AML-193 (cell line): ENCODE data around the gene ERCC4.

ENCODE experiments used
- DNase-seq, 2 experiments: peaks; one replicate each; lab custom pipeline; 2025; lab: John Stamatoyannopoulos, UW

Gene ERCC4

DNA sequence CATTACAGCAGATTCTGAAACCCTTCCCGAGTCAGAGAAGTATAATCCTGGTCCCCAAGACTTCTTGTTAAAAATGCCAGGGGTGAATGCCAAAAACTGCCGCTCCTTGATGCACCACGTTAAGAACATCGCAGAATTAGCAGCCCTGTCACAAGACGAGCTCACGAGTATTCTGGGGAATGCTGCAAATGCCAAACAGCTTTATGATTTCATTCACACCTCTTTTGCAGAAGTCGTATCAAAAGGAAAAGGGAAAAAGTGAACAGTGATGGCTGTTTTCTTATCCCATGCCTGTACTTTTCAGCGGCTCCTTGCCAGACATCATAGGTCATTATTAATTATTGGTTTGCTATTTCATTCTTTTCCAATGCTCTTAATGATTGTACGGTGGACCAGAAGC is 28.1 kb downstream of the ERCC4 start:
- DNase-seq = no peak

DNA sequence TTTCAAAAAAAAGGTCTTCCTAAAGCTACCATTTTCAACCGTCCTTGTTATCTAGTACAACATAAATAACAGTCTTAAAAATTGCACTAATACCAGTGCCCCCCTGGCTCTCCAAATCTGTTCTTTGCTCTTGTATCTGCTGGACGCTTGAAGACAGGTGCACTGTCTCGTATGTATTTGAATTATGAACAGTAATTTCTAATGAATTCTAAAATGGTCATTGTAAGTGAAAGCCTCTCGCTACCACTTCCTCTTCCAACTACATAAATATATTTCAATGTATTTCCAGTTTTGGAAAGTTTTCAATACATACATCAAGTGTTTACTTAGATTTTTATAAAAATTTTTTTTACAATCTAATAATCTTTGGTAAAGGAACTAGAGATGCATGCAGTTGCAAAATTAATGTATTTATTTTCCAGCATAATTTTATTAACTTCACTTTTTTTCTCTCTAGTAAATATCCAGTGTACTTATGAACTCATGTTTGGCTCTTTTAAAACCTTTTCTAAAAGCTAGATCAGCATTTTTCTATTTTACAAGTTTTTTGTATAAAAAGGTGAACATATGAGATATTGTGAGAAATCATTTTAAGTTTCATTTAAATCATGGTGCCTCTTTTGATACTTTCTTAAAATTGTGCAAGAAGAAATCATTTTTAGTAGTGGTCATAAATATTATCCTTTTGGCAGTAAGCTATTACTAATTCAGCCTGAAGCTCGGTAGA is 31.0 kb downstream of the ERCC4 start:
- DNase-seq = no peak

DNA sequence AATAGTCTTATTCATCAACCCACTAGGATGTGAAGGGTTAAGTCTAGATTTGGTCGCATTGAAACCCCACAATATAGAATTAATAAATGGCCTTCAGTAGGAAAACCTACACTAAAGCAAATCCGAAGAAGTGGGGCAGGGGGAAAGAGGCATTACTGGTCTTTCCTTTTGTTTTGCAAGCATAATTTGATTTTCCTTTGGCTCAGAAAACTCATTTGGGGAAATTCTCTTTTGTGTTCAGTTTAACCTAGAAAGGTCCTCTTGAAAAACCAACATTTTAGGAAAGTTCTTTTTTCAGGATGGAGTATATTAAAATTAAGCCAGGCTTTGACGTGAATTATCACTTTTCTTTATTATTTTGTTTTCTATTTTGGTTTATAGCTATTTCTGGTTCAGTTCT is 31.7 kb downstream of the ERCC4 start:
- no peak for DNase-seq

DNA sequence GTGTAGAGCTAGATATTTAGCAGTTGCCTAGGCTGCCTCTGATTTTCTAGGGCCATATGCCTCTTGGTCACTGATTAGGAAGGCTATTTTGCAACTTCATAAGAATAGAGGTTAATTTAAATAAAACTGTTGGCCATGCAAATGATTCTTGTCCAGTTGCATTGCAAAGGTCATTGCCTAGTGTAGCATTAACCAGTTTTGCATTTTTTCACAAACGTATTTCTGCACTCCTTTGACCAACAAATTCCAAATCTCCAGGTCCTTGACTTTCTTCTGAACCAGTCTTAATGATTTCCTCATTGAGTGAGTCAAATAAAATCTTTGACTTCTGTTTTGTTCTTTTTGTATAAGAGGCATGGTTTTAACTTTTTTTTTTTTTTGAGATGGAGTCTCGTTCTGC is 33.5 kb downstream of the ERCC4 start:
- no peak for DNase-seq

DNA sequence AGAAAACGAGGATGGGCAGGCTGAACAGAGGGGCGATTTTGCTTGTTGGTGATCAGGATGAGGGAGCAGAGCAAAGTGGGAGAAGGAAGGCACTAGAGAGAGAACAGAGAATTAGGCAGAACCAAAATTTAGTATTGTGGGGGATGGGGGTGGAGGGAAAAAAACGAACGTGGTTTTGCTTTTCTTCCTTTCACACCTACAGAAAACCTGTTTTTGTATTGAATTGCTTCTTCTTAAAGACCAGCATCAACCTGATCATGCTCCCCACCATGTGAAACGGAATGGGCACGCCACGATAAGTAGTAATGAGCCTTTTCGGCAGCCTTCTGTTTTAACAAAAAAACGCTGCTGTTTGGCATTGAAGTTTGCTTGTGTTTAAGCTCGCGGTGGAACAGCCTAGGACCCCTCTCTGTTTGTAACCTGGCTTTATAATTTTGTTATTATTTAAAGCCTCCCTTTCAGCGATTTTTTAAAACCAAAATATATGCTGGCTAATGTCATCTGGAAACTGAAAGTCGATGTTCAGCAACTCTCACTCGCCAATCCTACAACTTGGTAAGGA is 36.8 kb downstream of the ERCC4 start:
- no peak for DNase-seq

DNA sequence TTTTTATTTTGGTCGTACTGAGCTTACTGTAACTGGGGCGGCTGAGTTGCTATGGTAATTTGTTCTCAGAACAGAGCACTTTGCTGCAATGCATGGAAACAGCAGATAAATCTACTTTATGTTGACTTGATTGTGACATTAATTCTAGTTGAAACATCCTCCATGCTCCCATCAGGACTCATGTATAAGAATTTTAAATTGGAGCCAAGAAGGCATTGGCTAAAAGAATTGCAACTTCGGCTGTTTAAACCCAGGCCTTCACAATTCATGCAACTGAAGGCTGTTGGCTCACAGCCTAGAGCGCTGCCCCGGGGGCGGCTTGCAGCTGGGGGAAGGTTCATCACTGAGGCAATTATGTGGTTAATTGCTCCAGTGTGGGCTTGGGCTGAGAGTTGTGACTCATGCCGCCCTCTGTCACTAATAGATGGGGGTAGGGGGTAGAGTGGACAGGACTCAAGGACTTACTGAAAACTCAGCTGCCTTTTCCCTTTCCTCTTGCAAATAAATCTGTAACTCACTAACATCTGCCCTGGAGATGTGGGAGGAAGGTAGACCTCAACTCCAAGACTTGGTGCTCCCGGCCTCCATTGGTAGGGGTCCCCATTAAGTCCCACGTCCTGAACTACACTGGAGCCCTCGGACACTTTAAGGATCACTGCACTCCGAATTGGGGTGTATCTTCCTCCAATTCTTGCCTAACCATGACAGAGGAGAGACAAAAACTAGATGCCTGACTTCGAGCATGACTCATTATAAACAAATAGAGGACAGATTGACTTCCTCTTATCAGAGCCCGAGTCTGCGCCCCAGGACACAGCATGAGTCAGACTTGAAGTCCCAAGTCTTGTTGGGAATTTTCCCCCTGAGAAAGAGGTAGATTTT is 37.5 kb downstream of the ERCC4 start:
- DNase-seq = peak; percentile 85 to 93

DNA sequence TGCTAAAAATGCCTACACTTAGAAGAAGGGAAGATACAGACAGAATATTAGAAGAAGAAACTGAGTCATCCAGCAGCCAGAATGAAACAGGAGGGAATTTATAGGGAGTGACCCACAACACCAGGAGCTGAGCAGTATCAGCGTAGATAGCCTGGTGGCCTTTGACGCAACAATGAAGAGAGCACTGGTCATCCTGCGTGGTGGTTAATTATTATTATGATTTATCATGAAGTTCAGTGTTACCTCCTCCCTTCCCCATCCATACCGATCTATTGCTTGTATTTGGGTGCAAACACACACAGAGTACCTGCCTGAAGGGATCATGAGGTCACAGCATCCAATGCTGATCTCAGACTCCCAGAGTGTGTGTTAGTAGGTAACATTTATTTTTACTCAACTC is 38.5 kb downstream of the ERCC4 start:
- DNase-seq = no peak

DNA sequence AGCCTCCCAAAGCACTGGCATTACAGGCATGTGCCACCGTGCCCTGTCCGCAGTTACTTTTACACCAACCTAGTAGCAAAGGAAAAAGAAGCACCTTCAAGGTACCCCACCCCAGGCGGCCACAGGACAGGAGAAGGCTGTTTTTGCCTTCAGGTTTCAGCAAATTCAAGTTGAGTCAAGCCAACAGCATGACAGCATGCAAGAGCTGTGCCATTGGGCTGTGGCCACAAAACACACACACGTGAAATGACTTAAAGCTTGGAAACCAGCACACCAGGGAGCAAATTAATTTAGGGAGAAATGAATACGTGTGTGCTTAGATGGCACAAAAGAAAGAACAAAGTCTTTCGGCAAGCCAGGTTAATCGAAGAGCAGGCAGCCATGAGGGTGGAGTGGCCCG is 39.7 kb downstream of the ERCC4 start:
- DNase-seq = no peak

DNA sequence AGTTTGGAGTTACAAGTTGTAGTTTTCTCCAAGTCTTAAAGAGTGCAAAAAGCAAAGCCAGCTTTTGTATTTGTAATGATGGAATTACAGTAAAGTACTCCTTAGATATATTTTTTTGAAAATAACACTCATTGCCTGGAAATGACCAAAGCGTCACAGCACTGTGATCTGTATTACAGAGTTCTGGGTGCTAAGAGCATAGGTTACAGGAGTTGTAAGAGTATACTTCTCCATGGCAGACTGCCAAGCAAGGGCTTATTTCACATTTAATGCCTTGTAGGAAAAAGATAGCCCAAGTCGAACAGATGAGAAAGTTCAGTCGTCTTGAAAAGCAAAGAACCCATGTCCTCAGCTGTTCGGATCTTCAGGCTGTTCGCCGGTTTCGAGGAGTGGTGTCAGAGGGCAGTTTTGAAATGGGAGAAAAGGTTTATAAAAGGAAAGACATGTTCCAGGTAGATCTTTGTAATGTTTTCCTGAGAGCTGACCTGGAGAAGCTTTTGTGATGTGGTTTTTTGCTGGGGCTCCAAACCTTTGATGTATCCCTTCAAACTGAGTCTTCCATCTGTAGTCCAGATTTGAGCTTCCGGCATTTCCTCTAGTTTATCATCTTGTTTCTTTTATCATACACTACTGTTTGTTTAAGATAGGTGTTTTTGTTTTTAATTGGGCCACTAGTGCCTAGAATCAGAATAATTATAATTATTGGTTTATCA is 41.3 kb downstream of the ERCC4 start:
- DNase-seq = no peak

DNA sequence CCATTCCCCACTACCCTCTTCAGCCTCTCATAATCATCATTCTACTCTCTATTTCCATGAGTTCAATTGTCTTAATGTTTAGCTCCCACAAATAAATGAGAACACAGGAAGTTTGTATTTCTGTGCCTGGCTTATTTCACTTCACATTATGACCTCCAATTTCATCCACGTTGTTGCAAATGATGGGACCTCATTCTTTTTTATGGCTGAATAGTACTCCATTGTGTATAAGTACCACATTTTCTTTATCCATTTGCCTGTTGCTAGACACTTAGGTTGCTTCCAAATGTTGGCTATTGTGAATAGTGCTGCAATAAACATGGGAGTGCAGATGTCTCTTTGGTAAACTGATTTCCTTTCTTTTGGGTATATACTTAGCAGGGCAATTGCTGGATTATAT is 42.3 kb downstream of the ERCC4 start:
- DNase-seq = no peak

DNA sequence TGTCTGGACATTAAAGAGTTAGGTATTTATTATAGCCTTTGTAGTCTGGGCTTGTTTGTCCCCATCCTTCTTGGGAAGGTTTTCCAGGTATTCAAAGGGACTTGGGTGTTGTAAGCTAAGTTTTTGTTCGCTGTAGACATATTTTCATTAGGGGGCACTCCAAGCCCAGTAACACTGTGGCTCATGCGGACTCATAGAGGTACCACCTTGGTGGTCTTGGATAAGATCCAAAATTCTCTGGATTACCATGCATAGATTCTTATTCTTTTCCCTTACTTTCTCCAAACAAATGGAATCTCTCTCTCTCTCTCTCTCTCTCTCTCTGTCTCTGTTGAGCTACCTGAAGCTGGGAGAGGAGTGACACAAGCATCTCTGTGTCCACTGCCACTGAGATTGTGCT is 48.9 kb downstream of the ERCC4 start:
- DNase-seq = no peak

DNA sequence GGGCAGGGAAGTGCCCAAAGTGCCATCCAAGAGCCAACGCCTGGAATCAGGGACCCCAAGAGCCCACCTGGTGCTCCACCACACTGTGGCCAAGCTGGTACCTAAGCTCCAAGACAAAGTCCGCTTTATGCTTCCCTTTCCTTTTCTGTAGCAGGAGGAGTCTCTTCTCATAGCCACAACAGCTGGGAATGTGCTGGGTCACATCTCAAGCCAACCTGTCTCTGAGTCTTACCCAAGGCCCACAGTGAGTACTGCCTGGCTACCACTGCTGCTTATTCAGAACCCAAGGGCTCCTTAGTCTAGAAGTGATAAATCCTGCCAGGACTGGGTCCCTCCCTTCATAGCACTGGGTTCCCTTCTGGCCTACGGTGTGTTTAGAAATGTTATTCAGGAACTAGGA is 49.8 kb downstream of the ERCC4 start:
- DNase-seq = no peak

DNA sequence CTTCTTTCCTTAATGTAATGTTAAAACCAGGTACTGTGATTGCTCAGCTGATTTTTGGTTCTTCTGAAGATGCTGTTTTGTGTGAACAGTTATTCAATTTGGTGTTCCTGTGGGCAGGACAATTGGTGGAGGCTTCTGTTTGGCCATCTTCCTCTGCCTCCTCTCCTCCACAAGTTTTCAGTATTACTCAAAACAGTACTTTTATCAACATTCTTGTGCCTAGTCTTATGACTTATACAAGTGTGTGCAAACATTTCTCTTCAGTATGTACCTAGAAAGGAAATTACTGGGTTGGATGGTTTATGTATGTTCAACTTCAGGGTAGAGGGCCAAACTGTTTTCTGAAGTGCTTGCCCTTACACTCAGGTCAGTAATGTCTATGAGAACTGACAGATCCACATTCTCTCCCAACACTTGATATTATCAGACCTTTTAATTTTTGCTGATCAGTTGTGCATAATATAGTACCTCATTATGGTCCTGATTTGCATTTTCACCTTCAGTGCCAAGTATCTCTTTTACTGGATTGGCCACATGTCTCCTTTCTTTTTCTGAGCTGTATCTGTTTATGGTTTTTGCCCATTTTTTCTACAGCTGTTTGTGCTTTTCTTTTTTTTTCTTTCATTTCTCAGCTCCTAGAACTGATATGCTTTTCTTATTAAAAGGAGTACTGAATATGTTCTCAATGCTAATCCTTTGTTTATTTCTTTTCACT is 50.9 kb downstream of the ERCC4 start:
- no peak for DNase-seq

DNA sequence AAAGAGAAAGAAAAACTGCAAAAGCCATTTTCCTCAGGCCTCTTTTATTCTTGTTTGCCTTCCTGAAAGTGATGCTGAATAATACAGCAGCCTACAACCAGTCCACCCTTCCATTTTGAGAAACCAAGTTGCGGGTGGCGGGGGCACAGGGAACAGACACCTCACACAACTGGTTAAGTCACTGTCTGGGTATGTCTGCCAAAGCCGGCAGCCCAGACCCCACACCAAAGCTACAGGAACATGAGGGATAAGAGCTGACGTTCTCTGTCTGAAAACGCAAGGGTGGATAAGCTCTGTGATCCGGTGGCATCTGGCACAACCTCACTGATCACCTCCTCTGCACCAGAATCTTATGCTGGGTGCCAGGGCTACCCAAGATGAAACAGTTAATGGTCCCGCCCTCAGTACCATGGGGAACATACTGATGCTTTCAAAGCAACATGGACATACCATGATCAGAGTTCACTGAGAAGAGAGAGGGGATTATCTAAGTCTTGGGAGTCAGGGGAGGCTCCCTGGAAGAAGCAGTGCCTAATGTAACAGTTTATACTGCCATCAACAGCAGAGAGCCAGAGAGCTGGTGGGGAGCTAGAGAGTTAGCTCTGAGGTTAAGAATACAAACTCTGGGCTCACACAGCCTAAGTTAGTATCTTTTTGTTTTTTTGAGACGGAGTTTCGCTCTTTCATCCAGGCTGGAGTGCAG is 53.5 kb downstream of the ERCC4 start:
- no peak for DNase-seq

DNA sequence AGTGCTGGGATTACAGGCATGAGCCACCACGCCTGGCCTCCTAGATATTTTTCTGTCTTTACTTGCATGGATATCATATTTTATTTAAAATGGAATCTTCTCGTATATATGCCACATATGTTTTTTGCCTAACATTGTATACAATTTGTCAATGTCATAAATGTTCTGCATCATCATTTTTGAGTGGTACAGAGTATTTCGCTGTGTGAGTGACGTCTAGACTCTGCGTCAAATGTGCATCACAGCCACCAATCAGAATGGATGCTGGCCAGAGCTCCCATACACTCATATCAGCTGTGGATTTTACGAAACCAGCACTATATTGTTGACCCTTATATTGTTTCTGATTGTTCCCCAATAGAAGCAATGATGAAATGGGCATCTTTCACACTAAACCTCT is 57.2 kb downstream of the ERCC4 start:
- DNase-seq = no peak

DNA sequence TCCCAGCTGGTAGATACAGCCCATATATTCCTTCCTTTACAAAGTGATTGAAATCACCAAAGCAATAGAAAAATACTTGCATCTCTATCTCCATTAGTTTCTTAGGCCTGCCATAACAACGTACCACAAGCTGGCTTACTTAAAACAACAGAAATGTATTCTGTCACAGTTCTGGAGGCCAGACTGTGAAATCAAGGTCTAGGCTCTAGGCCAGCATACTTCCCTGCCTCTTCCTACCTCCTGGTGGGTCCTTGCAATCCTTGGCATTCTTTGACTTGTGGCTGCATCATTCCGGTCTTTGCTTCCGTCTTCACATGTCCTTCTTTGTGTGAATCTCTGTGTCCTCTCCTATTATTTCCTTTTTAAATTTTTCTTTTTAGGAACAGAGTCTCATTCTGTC is 62.5 kb downstream of the ERCC4 start:
- DNase-seq = no peak

DNA sequence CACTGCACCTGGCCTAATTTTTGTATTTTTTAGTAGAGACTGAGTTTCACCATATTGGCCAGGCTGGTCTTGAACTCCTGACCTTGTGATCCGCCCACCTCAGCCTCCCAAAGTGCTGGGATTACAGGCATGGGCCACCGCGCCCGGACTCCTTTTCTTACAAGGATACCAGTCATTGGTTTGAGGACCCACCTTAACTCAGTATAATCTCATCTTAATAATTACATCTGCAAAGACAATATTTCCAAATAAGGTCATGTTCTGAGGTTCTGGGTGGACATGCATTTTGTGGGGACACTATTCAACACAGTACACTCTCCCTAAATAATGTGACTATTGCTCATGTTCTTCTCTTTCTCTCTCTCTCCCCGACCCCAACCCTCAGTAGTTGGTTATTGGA is 63.7 kb downstream of the ERCC4 start:
- DNase-seq = no peak

DNA sequence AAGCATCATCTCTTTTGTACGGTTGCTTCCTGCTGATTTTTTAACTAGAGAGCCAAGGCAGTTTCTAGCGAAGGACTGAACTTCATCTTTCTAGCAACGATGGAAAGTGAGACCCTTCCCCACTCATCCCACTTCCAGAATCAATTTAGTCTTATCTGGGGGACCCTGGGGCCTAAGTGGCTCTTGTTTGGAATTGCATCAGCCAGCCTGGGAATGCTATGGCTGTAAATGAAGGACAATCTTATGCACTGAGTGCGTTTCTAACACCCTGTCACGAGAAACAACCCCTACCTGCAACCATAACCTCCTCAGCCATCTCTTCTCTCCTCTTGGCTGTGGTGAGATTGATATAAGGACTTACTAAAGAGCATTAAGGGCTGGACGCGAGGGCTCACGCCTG is 64.8 kb downstream of the ERCC4 start:
- no peak for DNase-seq

DNA sequence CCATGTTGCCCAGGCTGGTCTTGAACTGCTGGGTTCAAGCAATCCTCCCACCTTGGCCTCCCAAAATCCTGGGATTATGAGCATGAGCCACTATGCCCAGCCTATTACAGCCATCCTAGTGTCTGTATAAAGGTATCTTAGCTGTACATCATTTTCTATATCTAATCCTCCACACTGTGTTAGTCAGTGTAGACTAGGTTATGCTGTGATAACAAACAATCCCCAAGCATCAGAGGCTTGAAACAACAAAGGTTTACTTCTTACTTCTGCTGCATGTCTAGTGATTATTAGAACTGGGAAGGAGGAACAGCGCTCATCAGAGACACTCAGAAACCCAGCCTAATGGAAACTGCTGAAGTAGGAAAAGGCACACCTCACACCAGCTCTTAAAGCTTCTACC is 68.1 kb downstream of the ERCC4 start:
- no peak for DNase-seq

DNA sequence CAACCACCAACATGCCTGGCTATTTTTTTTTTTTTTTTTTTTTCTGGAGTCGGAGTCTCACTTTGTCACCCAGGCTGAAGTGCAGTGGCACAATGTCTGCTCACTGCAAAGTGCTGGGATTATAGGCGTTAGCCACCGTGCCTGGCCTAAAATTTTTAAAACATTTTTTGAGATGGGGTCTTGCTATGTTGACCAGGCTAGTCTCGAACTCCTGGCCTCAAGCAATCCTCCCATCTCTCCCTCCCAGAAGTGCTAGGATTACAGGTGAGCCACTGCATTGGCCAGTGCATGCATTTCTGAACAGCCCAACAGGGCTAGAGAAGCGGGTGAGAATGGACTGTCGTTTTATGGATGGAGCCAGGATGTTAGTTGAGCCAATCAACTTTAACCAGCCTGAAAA is 72.4 kb downstream of the ERCC4 start:
- DNase-seq = no peak

DNA sequence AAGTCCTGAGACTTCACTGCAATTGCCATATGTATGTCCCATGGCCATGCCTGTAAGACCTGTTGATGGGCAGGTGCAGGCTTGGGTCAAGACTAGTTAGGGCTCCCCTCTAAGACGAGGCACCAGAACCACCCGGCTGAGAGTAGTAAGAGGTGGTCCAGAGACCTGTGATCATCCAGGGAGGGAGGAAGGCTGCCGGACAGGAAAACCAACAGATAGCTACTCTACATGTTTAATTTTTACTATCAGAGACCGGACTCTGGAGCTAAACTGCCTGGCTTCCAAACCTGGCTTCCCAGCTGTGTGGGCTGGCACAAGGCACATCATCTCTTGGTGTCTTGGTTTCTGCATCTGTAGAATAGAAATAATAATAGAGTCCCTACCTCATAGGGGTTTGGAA is 73.0 kb downstream of the ERCC4 start:
- no peak for DNase-seq
